K562 (cell line): Measurements from ENCODE around the gene TMEM129. TPM values are rescaled to one million over a fixed set of nuclear protein-coding genes. Genes with fewer than 3 reads are reported as not detected.

Experiments
- CBFA2T3 ChIP-seq: fragments of 450-650 bp; IDR thresholded peaks from 2 replicates; pipeline ENCODE4 v1.6.1; 2017
- CC2D1A ChIP-seq: fragments of 450-650 bp; IDR thresholded peaks from 2 replicates; pipeline ENCODE4 v1.6.1; 2017; ENCODE audit warnings: mild to moderate bottlenecking
- FOXP4 ChIP-seq: sonication (generic); formaldehyde crosslinking; IDR thresholded peaks from 2 replicates; pipeline ENCODE4 v1.8.0; 2022; ENCODE audit warnings: mild to moderate bottlenecking, missing genetic modification reagents, borderline replicate concordance
- HDAC1 ChIP-seq, 2 experiments: fragments of 450-650 bp; IDR thresholded peaks; 2 replicates each; pipeline ENCODE4 v1.6.1; 2016 to 2017; ENCODE audit warnings: inconsistent platforms in 1 of 2, mild to moderate bottlenecking in 1 of 2, moderate library complexity in 1 of 2
- HMG20B ChIP-seq: fragments of 250-450 bp; sonication (Bioruptor Pico); IDR thresholded peaks from 2 replicates; pipeline ENCODE4 v1.5.0; 2021; ENCODE audit warnings: mild to moderate bottlenecking
- MEIS2 ChIP-seq: fragments of 450-650 bp; IDR thresholded peaks from 2 replicates; pipeline ENCODE4 v1.6.1; 2014; ENCODE audit warnings: mild to moderate bottlenecking; ENCODE audit not compliant: partially characterized antibody
- PHB2 ChIP-seq: fragments of 450-650 bp; IDR thresholded peaks from 2 replicates; pipeline ENCODE4 v1.6.1; 2017; ENCODE audit warnings: low read depth
- TFE3 ChIP-seq: fragments of 450-650 bp; formaldehyde crosslinking; IDR thresholded peaks from 2 replicates; pipeline ENCODE4 v1.4.0; 2020; ENCODE audit warnings: mild to moderate bottlenecking, mixed read lengths
- XRCC5 ChIP-seq: fragments of 200-400 bp; formaldehyde crosslinking; IDR thresholded peaks from 2 replicates; pipeline ENCODE4 v1.6.1; 2017; ENCODE audit warnings: low read depth, mild to moderate bottlenecking, low read length
- YY1 ChIP-seq, 3 experiments: IDR thresholded peaks; 2 replicates each; pipeline ENCODE4 v1.6.1; 2011; ENCODE audit warnings: low read length in 2 of 3, mild to moderate bottlenecking in 2 of 3, moderate library complexity in 2 of 3, borderline replicate concordance in 1 of 3, control low read depth in 1 of 3, low read depth in 1 of 3; ENCODE audit not compliant: insufficient read depth in 3 of 3, insufficient replicate concordance in 2 of 3, control insufficient read depth in 1 of 3, insufficient read length in 1 of 3; ENCODE audit errors: extremely low read depth in 1 of 3
- ZC3H8 ChIP-seq: fragments of 450-650 bp; IDR thresholded peaks from 2 replicates; pipeline ENCODE4 v1.6.1; 2017
- ZNF121 ChIP-seq: sonication (generic); formaldehyde crosslinking; conservative IDR thresholded peaks from 2 replicates; pipeline ENCODE4 v1.8.0; 2022; ENCODE audit warnings: missing genetic modification reagents
- ZNF444 ChIP-seq: fragments of 250-450 bp; sonication (Bioruptor Pico); IDR thresholded peaks from 2 replicates; pipeline ENCODE4 v1.4.0; 2020; ENCODE audit warnings: mild to moderate bottlenecking, moderate library complexity
- ZNF609 ChIP-seq: sonication (generic); formaldehyde crosslinking; IDR thresholded peaks from 2 replicates; pipeline ENCODE4 v1.8.1; 2023; ENCODE audit warnings: missing genetic modification reagents, mild to moderate bottlenecking, borderline replicate concordance
- ZNF785 ChIP-seq: fragments of 250-450 bp; sonication (Bioruptor Pico); IDR thresholded peaks from 2 replicates; pipeline ENCODE4 v1.4.0; 2020; ENCODE audit warnings: mild to moderate bottlenecking
- polyA plus RNA-seq, 8 experiments: library from polyadenylated mRNA; depleted of rRNA in 4 of 8; stranded (reverse) in 5 of 8; unstranded in 3 of 8; fragments of >200 nt; fragmentation: Nextera tagmentation in 2 of 8; fragmentation: Illumina TruSeq in 1 of 8; extraction: Ambion mirVana in 2 of 8; extraction: Trizol in 1 of 8; gene quantifications; 2 replicates each; pipeline versions ENCODE4 v1.2.1 to v1.2.3, GENCODE V29; 2011 to 2014; ENCODE audit warnings: inconsistent platforms in 1 of 8, missing spikeins in 1 of 8
- total RNA-seq, 7 experiments: library from RNA; depleted of rRNA in 6 of 7; stranded (reverse); fragments of >200 nt in 6 of 7; fragmentation: Illumina TruSeq in 2 of 7; extraction: Trizol in 2 of 7; gene quantifications; 2 replicates each; pipeline versions ENCODE4 v1.2.1 to v1.2.3, GENCODE V29; 2011 to 2021; ENCODE audit warnings: low replicate concordance in 1 of 7
- TF ChIP-seq, protein P1 (sequence below): fragments of 250-450 bp; sonication (Bioruptor Pico); IDR thresholded peaks from 2 replicates; pipeline ENCODE4 v1.5.0; 2022; ENCODE audit warnings: mild to moderate bottlenecking

The TMEM129 gene
- total and polyA plus RNA-seq, 9 of the 15 experiments (the other 6 are each of a cell fraction or from before 2014, with no cell fraction given) = 0.34 to 47.2 (median 18.8) TPM

DNA sequence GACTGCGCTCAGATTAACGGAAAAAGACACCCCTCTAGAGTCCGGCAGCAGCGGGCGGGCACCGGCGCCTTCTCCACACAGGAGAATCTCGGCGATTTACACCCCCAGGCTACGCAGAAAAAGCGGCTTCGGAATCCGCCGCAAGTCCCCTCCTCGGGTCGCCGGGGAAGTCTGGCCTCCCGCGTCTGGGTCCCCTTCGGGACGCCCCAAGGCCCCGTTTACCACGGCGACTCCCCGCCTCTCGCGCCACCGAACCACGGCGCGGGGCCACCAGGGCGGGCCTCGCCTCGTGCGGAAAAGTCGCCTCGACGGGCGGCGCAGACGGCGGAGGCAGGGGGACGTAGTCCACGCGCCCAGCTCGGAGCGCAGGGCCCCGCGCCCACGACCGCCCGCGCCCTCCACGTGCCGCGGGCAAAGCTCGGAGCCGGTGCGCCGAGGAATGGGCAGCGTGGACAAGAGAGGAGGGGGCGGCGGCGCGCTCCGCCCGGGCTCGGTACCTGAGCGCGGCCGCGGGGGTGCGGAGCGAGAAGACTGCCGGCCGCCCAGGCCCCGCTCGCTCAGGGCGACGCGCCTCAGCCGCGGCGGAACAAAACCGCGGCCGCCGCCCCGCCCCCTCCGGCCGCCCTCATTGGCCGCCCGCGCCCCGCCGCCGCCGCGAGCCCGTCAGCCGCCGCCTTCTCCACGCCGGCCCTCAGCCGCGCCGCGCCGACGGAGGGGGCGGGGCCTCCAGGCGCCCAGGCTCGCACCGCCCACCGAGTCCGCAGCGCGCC, 37.2 kb downstream of the TMEM129 start, which contains the start of gene FAM53A (continued):
- TF ChIP-seq FOXP4 (CRISPR knock-in tag) (peak; percentile 90; the same call in 1 of the 2 replicates), ZNF121 (no peak), PHB2 (no peak), TFE3 (CRISPR knock-in tag) (no peak), CBFA2T3 (no peak), ZNF785 (no peak), YY1 (IDR thresholded peaks at IDR 0.05; ENCODE audit: borderline replicate concordance in 1 of 3, control insufficient read depth in 1 of 3, extremely low read depth in 1 of 3, insufficient read depth in 3 of 3, insufficient read length in 1 of 3, insufficient replicate concordance in 2 of 3, low read depth in 1 of 3, low read length in 2 of 3) (no peak), ZC3H8 (no peak), HMG20B (no peak), ZNF609 (CRISPR knock-in tag) (no peak), CC2D1A (no peak), MEIS2 (no peak), HDAC1 (IDR thresholded peaks at IDR 0.05) (peak in 1 of 2 experiments; percentile 32; a peak in 1 of 4 replicates), ZNF444 (CRISPR knock-in tag) (no peak), XRCC5 (no peak)
- TF ChIP-seq, protein P1, sequence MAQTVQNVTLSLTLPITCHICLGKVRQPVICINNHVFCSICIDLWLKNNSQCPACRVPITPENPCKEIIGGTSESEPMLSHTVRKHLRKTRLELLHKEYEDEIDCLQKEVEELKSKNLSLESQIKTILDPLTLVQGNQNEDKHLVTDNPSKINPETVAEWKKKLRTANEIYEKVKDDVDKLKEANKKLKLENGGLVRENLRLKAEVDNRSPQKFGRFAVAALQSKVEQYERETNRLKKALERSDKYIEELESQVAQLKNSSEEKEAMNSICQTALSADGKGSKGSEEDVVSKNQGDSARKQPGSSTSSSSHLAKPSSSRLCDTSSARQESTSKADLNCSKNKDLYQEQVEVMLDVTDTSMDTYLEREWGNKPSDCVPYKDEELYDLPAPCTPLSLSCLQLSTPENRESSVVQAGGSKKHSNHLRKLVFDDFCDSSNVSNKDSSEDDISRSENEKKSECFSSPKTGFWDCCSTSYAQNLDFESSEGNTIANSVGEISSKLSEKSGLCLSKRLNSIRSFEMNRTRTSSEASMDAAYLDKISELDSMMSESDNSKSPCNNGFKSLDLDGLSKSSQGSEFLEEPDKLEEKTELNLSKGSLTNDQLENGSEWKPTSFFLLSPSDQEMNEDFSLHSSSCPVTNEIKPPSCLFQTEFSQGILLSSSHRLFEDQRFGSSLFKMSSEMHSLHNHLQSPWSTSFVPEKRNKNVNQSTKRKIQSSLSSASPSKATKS (CRISPR knock-in tag) = no peak
